Endothelial cell of umbilical vein (primary cell): ENCODE results near the gene ABAT.

Source experiments
- CTCF ChIP-seq, 2 donors: IDR thresholded peaks; 1 replicate in 1 of 2; 2 replicates in 1 of 2; pipeline ENCODE4 v1.5.1; 2011; ENCODE audit warnings: low read length in 2 of 2, mild to moderate bottlenecking in 2 of 2, moderate library complexity in 2 of 2, control low read depth in 1 of 2, inconsistent platforms in 1 of 2, low read depth in 1 of 2; ENCODE audit not compliant: insufficient read depth in 1 of 2; ENCODE audit errors: extremely low read depth in 1 of 2
- EZH2 ChIP-seq: IDR thresholded peaks from 2 replicates; pipeline ENCODE4 v1.6.1; 2012; ENCODE audit warnings: borderline replicate concordance, low read depth, mild to moderate bottlenecking, moderate library complexity, low read length, inconsistent platforms; ENCODE audit not compliant: severe bottlenecking
- GATA2 ChIP-seq: IDR thresholded peaks from 2 replicates; pipeline ENCODE4 v1.7.0; 2011; ENCODE audit warnings: low read depth, mild to moderate bottlenecking, moderate library complexity, mixed read lengths, low read length; ENCODE audit not compliant: insufficient read length, insufficient read depth
- MAX ChIP-seq: IDR thresholded peaks from 2 replicates; pipeline ENCODE4 v1.6.1; 2011; ENCODE audit not compliant: insufficient read depth, insufficient read length
- MYC ChIP-seq: IDR thresholded peaks from one replicate; pipeline ENCODE4 v1.6.1; 2011; ENCODE audit warnings: mild to moderate bottlenecking, low read depth, low read length
- POLR2A ChIP-seq: IDR thresholded peaks from 2 replicates; pipeline ENCODE4 v1.6.1; 2012; ENCODE audit warnings: low read depth, mild to moderate bottlenecking, control low read depth, low read length
- POLR2AphosphoS5 ChIP-seq: IDR thresholded peaks from 2 replicates; pipeline ENCODE4 v1.6.1; 2012; ENCODE audit warnings: low read depth, mild to moderate bottlenecking, control low read depth, low read length, moderate library complexity; ENCODE audit not compliant: insufficient read depth

DNA sequence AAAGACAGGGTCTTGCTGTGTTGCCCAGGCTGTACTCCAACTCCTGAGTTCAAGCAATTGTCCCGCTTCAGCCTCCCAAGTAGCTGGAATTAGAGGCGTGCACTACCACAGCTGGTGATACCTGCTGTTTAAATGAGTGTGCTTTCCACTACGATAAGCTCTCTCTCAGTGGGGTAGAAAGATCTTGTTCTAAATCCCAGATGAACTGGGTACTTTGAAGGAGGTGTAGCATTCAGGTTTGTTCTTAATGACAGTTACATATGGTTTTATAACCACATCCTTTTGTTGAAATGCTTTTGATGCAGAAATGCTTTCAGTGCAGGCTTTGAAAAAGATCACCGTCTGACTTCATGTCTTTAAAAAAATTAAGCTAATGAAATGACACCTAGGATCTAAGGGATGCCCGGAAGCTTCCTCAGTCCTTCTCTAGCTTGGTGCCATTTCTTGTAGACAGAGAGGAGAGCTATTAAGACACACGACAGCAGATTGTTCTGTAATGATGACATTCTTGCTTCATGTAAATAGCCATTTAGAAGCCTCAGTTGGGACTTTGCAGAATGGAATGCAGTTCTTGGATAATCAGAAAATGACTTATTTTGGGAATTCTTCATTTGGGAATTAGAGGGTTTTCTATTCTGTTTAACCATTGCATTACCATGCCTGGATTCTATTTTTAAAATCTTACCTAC lies 142.7 kb downstream of the ABAT start:
- no peak for TF ChIP-seq GATA2
- TF ChIP-seq POLR2AphosphoS5: no peak
- TF ChIP-seq EZH2: no peak
- no peak for TF ChIP-seq POLR2A
- no peak for TF ChIP-seq CTCF (IDR thresholded peaks at IDR 0.05; ENCODE audit: extremely low read depth in 1 of 2, insufficient read depth in 1 of 2, low read depth in 1 of 2, low read length in 2 of 2)
- no peak for TF ChIP-seq MAX
- TF ChIP-seq MYC: no peak
